ENCODE data around the gene FAAH. TPM values are rescaled to one million over a fixed set of nuclear protein-coding genes. Genes with fewer than 3 reads are reported as not detected.

FAAH gene
- total RNA-seq, 4 donors from 2014 or later: 10.6 to 40.2 (median 15.8) TPM

DNA sequence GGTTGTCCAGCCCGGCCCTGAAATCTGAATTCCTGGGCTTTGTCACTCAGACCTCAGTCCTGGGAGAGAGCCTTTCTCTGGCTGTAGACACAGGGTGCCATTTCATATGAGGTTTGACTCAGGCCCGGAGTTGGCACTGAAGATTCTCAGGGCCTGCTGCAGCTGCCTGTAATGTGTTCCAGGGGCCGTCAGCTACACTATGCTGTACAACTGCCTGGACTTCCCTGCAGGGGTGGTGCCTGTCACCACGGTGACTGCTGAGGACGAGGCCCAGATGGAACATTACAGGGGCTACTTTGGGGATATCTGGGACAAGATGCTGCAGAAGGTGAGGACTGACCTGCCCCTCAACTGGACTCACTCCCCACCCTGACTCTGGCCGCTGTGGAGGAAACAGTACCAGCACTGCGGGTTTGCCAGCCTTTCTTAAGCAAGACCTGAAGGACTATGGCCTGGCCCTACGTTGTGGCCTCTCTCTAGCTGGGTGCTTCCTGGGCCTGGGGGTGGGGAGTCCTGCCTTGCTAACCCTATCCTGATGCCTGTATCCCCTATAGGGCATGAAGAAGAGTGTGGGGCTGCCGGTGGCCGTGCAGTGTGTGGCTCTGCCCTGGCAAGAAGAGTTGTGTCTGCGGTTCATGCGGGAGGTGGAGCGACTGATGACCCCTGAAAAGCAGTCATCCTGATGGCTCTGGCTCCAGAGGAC lies 18.9 kb downstream of the FAAH start:
- TF ChIP-seq, protein P1, sequence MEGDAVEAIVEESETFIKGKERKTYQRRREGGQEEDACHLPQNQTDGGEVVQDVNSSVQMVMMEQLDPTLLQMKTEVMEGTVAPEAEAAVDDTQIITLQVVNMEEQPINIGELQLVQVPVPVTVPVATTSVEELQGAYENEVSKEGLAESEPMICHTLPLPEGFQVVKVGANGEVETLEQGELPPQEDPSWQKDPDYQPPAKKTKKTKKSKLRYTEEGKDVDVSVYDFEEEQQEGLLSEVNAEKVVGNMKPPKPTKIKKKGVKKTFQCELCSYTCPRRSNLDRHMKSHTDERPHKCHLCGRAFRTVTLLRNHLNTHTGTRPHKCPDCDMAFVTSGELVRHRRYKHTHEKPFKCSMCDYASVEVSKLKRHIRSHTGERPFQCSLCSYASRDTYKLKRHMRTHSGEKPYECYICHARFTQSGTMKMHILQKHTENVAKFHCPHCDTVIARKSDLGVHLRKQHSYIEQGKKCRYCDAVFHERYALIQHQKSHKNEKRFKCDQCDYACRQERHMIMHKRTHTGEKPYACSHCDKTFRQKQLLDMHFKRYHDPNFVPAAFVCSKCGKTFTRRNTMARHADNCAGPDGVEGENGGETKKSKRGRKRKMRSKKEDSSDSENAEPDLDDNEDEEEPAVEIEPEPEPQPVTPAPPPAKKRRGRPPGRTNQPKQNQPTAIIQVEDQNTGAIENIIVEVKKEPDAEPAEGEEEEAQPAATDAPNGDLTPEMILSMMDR (IDR thresholded peaks at IDR 0.05): no peak
- no peak for TF ChIP-seq POLR2A (IDR thresholded peaks at IDR 0.05)
- Histone ChIP-seq H3K27me3 (no peaks in the 10 kb centered on the region), H3K36me3 (no peaks in the 10 kb centered on the region), H3K9me3 (no peaks in the 10 kb centered on the region), H3K4me1 (no peaks in the 10 kb centered on the region), H3K4me3 (no peak overlapping the region), H3K27ac (no peak overlapping the region)
- intact Hi-C loops (cut with DNase I; ENCODE audit: low total_unique reads): no loop called here
- no peak for DNase-seq

DNA sequence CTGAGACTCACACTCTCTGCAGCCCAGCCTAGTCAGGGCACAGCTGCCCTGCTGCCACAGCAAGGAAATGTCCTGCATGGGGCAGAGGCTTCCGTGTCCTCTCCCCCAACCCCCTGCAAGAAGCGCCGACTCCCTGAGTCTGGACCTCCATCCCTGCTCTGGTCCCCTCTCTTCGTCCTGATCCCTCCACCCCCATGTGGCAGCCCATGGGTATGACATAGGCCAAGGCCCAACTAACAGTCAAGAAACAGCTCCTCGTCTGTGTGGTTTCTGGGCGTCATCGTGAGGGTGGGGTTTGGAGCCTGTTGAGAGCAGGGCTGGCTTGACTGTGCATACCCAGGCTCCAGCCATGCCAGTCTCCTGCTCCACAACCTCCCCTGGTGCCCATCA lies 19.5 kb downstream of the FAAH start:
- TF ChIP-seq, protein P1 (IDR thresholded peaks at IDR 0.05): no peak
- TF ChIP-seq POLR2A (IDR thresholded peaks at IDR 0.05): no peak
- Histone ChIP-seq H3K27ac (no peak overlapping the region), H3K4me3 (no peak overlapping the region), H3K9me3 (no peaks in the 10 kb centered on the region), H3K4me1 (no peaks in the 10 kb centered on the region), H3K27me3 (no peaks in the 10 kb centered on the region), H3K36me3 (no peaks in the 10 kb centered on the region)
- no peak for DNase-seq
- intact Hi-C loops (cut with DNase I; ENCODE audit: low total_unique reads): no loop called here

GRCh38 chr1:46415514-46415913 lies 21.4 kb downstream of the FAAH start:
- no peaks in the 10 kb centered on the region for H3K9me3 ChIP-seq
- intact Hi-C loops (cut with DNase I; ENCODE audit: low total_unique reads): no loop called here
- no peaks in the 10 kb centered on the region for H3K4me1 ChIP-seq
- H3K27ac ChIP-seq: no peak overlapping the region
- TF ChIP-seq, protein P1 (IDR thresholded peaks at IDR 0.05): no peak
- no peak for TF ChIP-seq POLR2A (IDR thresholded peaks at IDR 0.05)
- no peak overlapping the region for H3K4me3 ChIP-seq
- H3K36me3 ChIP-seq: no peaks in the 10 kb centered on the region
- H3K27me3 ChIP-seq: no peaks in the 10 kb centered on the region
- DNase-seq: no peak

- TF ChIP-seq, protein P1 (IDR thresholded peaks at IDR 0.05): no peak
- no peak for TF ChIP-seq POLR2A (IDR thresholded peaks at IDR 0.05)
- no peaks in the 10 kb centered on the region for H3K36me3 ChIP-seq
- H3K9me3 ChIP-seq: no peaks in the 10 kb centered on the region
- H3K4me3 ChIP-seq: no peak overlapping the region
- no peaks in the 10 kb centered on the region for H3K27me3 ChIP-seq
- DNase-seq: no peak
- intact Hi-C loops (cut with DNase I; ENCODE audit: low total_unique reads): no loop called here
- no peak overlapping the region for H3K27ac ChIP-seq
- H3K4me1 ChIP-seq: no peaks in the 10 kb centered on the region
Observed at GRCh38 chr1:46418976-46419375, 24.9 kb downstream of the FAAH start.

- Histone ChIP-seq H3K27ac (no peak overlapping the region), H3K9me3 (no peaks in the 10 kb centered on the region), H3K36me3 (no peaks in the 10 kb centered on the region), H3K4me3 (no peak overlapping the region), H3K27me3 (no peaks in the 10 kb centered on the region), H3K4me1 (no peaks in the 10 kb centered on the region)
- DNase-seq: no peak
- TF ChIP-seq, protein P1 (IDR thresholded peaks at IDR 0.05): no peak
- no peak for TF ChIP-seq POLR2A (IDR thresholded peaks at IDR 0.05)
- intact Hi-C loops (cut with DNase I; ENCODE audit: low total_unique reads): no loop called here
Observed at GRCh38 chr1:46420533-46420915, 26.4 kb downstream of the FAAH start.

All from uterus (tissue), 4 donors.